Measurements from ENCODE around the gene SLC2A13. TPM values are rescaled to one million over a fixed set of nuclear protein-coding genes. Genes with fewer than 3 reads are reported as not detected.

SLC2A13 gene
- total RNA-seq, 1 experiment from 2014 or later, result 7.0 TPM

GRCh38 chr12:40093512-40093911 is 12.4 kb downstream of the SLC2A13 start:
- no peak overlapping the region for H2BK15ac ChIP-seq (ENCODE audit: low read depth, low read length)
- TF ChIP-seq CTCF (conservative IDR thresholded peaks at IDR 0.05), result no peak
- no peaks in the 10 kb centered on the region for H3K4me1 ChIP-seq (ENCODE audit: insufficient read depth, low read length)
- no peaks in the 10 kb centered on the region for H3K27me3 ChIP-seq (ENCODE audit: insufficient read depth, low read length)
- no peak overlapping the region for H4K8ac ChIP-seq (replicated peaks; ENCODE audit: insufficient read length, low read depth, low read length)
- no peak overlapping the region for H4K5ac ChIP-seq (ENCODE audit: insufficient read length, low read depth, low read length)
- Mint-ChIP-seq H3K9me3 (no peaks in the 10 kb centered on the region), H3K36me3 (ENCODE audit: insufficient read depth in 1 of 3, low read depth in 3 of 3) (no peaks in the 10 kb centered on the region; a peak in 1 of 7 replicates), H3K27ac (0 out of 7 replicates have a peak overlapping the region, but pooled peaks of 1 of the 3 experiments have one; percentile 9), H3K4me3 (no peak overlapping the region), H3K4me1 (peaks cover 9% of the 10 kb centered on the region in 2 experiments), H3K27me3 (ENCODE audit: low read depth) (no peaks in the 10 kb centered on the region)
- no peak overlapping the region for H2BK12ac ChIP-seq (ENCODE audit: insufficient read length, low read depth, low read length)
- H3K79me2 ChIP-seq (ENCODE audit: insufficient read depth, low read length), result no peaks in the 10 kb centered on the region; the same call in 1 of the 2 replicates
- no CpG with 5 or more reads among the region's 4 CpGs for WGBS (ENCODE audit: extremely low coverage, insufficient read length, low lambda C conversion rate)
- H3K4ac ChIP-seq (ENCODE audit: low read depth, low read length), result no peak overlapping the region
- H2BK20ac ChIP-seq (ENCODE audit: low read depth, low read length, poor library complexity, severe bottlenecking), result no peak overlapping the region
- no peak overlapping the region for H2AK5ac ChIP-seq (ENCODE audit: insufficient read length, low read length)
- H3T11ph ChIP-seq (ENCODE audit: low read length), result no peak overlapping the region
- H3K23me2 ChIP-seq (ENCODE audit: insufficient read length, low read depth, low read length, poor library complexity, severe bottlenecking), result no peaks in the 10 kb centered on the region
- H4K20me1 ChIP-seq (ENCODE audit: control insufficient read depth, insufficient read depth, insufficient read length), result no peaks in the 10 kb centered on the region
- H3K27ac ChIP-seq (ENCODE audit: insufficient read length, low read depth, low read length), result no peak overlapping the region
- H3K14ac ChIP-seq (ENCODE audit: insufficient read depth, low read length), result no peak overlapping the region
- no peak overlapping the region for H3K56ac ChIP-seq (ENCODE audit: insufficient read length, low read depth, low read length)
- H3K9me3 ChIP-seq (ENCODE audit: control insufficient read depth, low read depth, low read length), result no peaks in the 10 kb centered on the region
- no peak for DNase-seq
- H3K9ac ChIP-seq (ENCODE audit: extremely low read depth, insufficient read length, low read length), result no peak overlapping the region
- H3K18ac ChIP-seq (ENCODE audit: insufficient read length, low read depth, low read length), result no peak overlapping the region
- H3K4me2 ChIP-seq (ENCODE audit: insufficient read depth, insufficient read length, low read length), result no peak overlapping the region
- H4K91ac ChIP-seq (ENCODE audit: insufficient read length, low read depth, low read length), result no peak overlapping the region
- H2AFZ ChIP-seq (ENCODE audit: low read length), result no peak overlapping the region
- no peak overlapping the region for H3K23ac ChIP-seq (ENCODE audit: insufficient read length, low read depth, low read length)
- H2BK120ac ChIP-seq (ENCODE audit: low read depth, low read length, poor library complexity, severe bottlenecking), result no peak overlapping the region
- H3K79me1 ChIP-seq (ENCODE audit: insufficient read depth, low read depth, low read length, poor library complexity, severe bottlenecking), result peaks cover 3% of the 10 kb centered on the region
- no peak overlapping the region for H2BK5ac ChIP-seq (ENCODE audit: insufficient read length, low read length)
